A673 (cell line): ENCODE data around the gene GRM1.

Source experiments
- CTCF ChIP-seq: fragments of 300-800, 200-600 bp; sonication (generic); conservative IDR thresholded peaks from 2 replicates; pipeline ENCODE4 v1.5.1; 2017; ENCODE audit warnings: low read depth, mild to moderate bottlenecking, antibody characterized with exemption, low read length, moderate library complexity, mixed read lengths
- EZH2 ChIP-seq: fragments of 200-600 bp; sonication (generic); IDR thresholded peaks from 2 replicates; pipeline ENCODE4 v1.6.1; 2017; ENCODE audit warnings: borderline replicate concordance, low read depth, mild to moderate bottlenecking, mixed read lengths, antibody characterized with exemption, low read length; ENCODE audit not compliant: poor library complexity, severe bottlenecking

GRCh38 chr6:146027586-146028251 lies 1.1 kb upstream of the GRM1 start:
- TF ChIP-seq CTCF, result no peak
- no peak for TF ChIP-seq EZH2
